ENCODE results near the gene SUCLA2. TPM values are rescaled to one million over a fixed set of nuclear protein-coding genes. Genes with fewer than 3 reads are reported as not detected.
"Not testable (repeated sequence)": the region's sequence is repeated elsewhere in the genome, so short reads cannot be mapped to it uniquely, and the experiment has no call there.

SUCLA2 gene
- total RNA-seq, 5 donors from 2014 or later (not counting 1 experiment from before 2014, with no cell fraction given): 22.7 to 31.2 (median 29.4) TPM

GRCh38 chr13:47955836-47956235 is 45.2 kb downstream of the SUCLA2 start:
- Histone ChIP-seq H3K27ac (ENCODE audit: low read length) (no peak overlapping the region), H3K4me1 (ENCODE audit: control insufficient read depth in 1 of 2, extremely low read depth in 1 of 2, insufficient read depth in 2 of 2, low read length in 2 of 2) (no peaks in the 10 kb centered on the region), H3K9me3 (peaks cover 8% of the 10 kb centered on the region), H3K36me3 (ENCODE audit: control insufficient read depth in 2 of 2, extremely low read depth in 1 of 2, insufficient read depth in 1 of 2, low read length in 1 of 2) (peaks cover 7 to 44% of the 10 kb centered on the region in 2 donors), H3K4me3 (ENCODE audit: control insufficient read depth in 1 of 2, extremely low read depth in 1 of 2, low read length in 1 of 2) (no peak overlapping the region), H3K27me3 (replicated peaks in 1 of 2; ENCODE audit: control insufficient read depth in 2 of 2, extremely low read depth in 1 of 2, insufficient read depth in 2 of 2, low read length in 1 of 2) (no peaks in the 10 kb centered on the region)
- no CpG with 5 or more reads among the region's 2 CpGs for WGBS (ENCODE audit: insufficient coverage)
- Mint-ChIP-seq H3K4me1 (peaks cover 0 to 6% (median 0%) of the 10 kb centered on the region in 3 donors), H3K27me3 (no peaks in the 10 kb centered on the region), H3K27ac (no peak overlapping the region), H3K9me3 (peaks cover 4 to 36% (median 24%) of the 10 kb centered on the region in 3 donors), H3K36me3 (peaks cover 90% of the 10 kb centered on the region), H3K4me3 (no peak overlapping the region)
- ChIA-PET POLR2A (no interaction called here), CTCF (no interaction called here)
- no peak for ATAC-seq (replicated peaks in 1 of 4)
- no peak for DNase-seq

- no peak for ATAC-seq (replicated peaks in 1 of 4)
- H3K36me3 ChIP-seq (ENCODE audit: control insufficient read depth in 2 of 2, extremely low read depth in 1 of 2, insufficient read depth in 1 of 2, low read length in 1 of 2): peaks cover 10 to 39% of the 10 kb centered on the region in 2 donors
- H3K27ac Mint-ChIP-seq: no peak overlapping the region
These were observed 51.3 kb downstream of the SUCLA2 start for GRCh38 chr13:47949799-47950198.

GRCh38 chr13:47945738-47946137 is 55.3 kb downstream of the SUCLA2 start:
- Mint-ChIP-seq H3K27me3 (no peaks in the 10 kb centered on the region), H3K4me1 (no peaks in the 10 kb centered on the region), H3K36me3 (peaks cover 63% of the 10 kb centered on the region), H3K4me3 (no peak overlapping the region), H3K9me3 (no peaks in the 10 kb centered on the region), H3K27ac (no peak overlapping the region)
- Histone ChIP-seq H3K36me3 (ENCODE audit: control insufficient read depth in 2 of 2, extremely low read depth in 1 of 2, insufficient read depth in 1 of 2, low read length in 1 of 2) (peaks cover 8 to 38% of the 10 kb centered on the region in 2 donors), H3K4me3 (ENCODE audit: control insufficient read depth in 1 of 2, extremely low read depth in 1 of 2, low read length in 1 of 2) (no peak overlapping the region), H3K9me3 (no peaks in the 10 kb centered on the region), H3K27me3 (replicated peaks in 1 of 2; ENCODE audit: control insufficient read depth in 2 of 2, extremely low read depth in 1 of 2, insufficient read depth in 2 of 2, low read length in 1 of 2) (no peaks in the 10 kb centered on the region), H3K4me1 (ENCODE audit: control insufficient read depth in 1 of 2, extremely low read depth in 1 of 2, insufficient read depth in 2 of 2, low read length in 2 of 2) (no peaks in the 10 kb centered on the region), H3K27ac (ENCODE audit: low read length) (no peak overlapping the region)
- ATAC-seq (replicated peaks in 1 of 4) (no peak), DNase-seq (no peak)
- CTCF ChIA-PET: interaction anchor here in 1 of 2 donors (0.6 to 1.2 kb wide), 2 partner anchors 87 to 1443 kb away, joined by 4 to 8 read pairs; no protein-coding TSS in a partner anchor
- POLR2A ChIA-PET: interaction anchor here in 1 of 2 donors (0.6 kb wide), 1 partner anchor 9 kb away, joined by 4 read pairs; no protein-coding TSS in a partner anchor
- WGBS (ENCODE audit: insufficient coverage): 100% methylated on average over 2 of the region's 2 CpGs

More at GRCh38 chr13:47949799-47950198, 51.3 kb downstream of the SUCLA2 start:
- Mint-ChIP-seq H3K36me3 (peaks cover 72% of the 10 kb centered on the region), H3K9me3 (no peaks in the 10 kb centered on the region), H3K4me1 (peaks cover 0 to 6% (median 0%) of the 10 kb centered on the region in 3 donors), H3K27me3 (no peaks in the 10 kb centered on the region), H3K4me3 (no peak overlapping the region)
- CTCF ChIA-PET: no interaction called here
- WGBS (ENCODE audit: insufficient coverage): no CpG with 5 or more reads among the region's 2 CpGs
- no peaks in the 10 kb centered on the region for H3K9me3 ChIP-seq
- no peaks in the 10 kb centered on the region for H3K4me1 ChIP-seq (ENCODE audit: control insufficient read depth in 1 of 2, extremely low read depth in 1 of 2, insufficient read depth in 2 of 2, low read length in 2 of 2)
- no peak overlapping the region for H3K4me3 ChIP-seq (ENCODE audit: control insufficient read depth in 1 of 2, extremely low read depth in 1 of 2, low read length in 1 of 2)
- no peak overlapping the region for H3K27ac ChIP-seq (ENCODE audit: low read length)
- no peak for DNase-seq
- POLR2A ChIA-PET: no interaction called here
- H3K27me3 ChIP-seq (replicated peaks in 1 of 2; ENCODE audit: control insufficient read depth in 2 of 2, extremely low read depth in 1 of 2, insufficient read depth in 2 of 2, low read length in 1 of 2): no peaks in the 10 kb centered on the region

- ATAC-seq (replicated peaks in 1 of 4); H3K27ac Mint-ChIP-seq; H3K27me3 ChIP-seq (replicated peaks in 1 of 2; ENCODE audit: control insufficient read depth in 2 of 2, extremely low read depth in 1 of 2, insufficient read depth in 2 of 2, low read length in 1 of 2); H3K4me1 Mint-ChIP-seq; H3K4me1 ChIP-seq (ENCODE audit: control insufficient read depth in 1 of 2, extremely low read depth in 1 of 2, insufficient read depth in 2 of 2, low read length in 2 of 2); H3K4me3 ChIP-seq (ENCODE audit: control insufficient read depth in 1 of 2, extremely low read depth in 1 of 2, low read length in 1 of 2); H3K4me3 Mint-ChIP-seq; POLR2A ChIA-PET; DNase-seq; H3K9me3 Mint-ChIP-seq; H3K9me3 ChIP-seq; H3K27ac ChIP-seq (ENCODE audit: low read length); H3K27me3 Mint-ChIP-seq: not testable (repeated sequence)
- no CpG with 5 or more reads among the region's 4 CpGs for WGBS (ENCODE audit: insufficient coverage)
- peaks cover 7 to 33% of the 10 kb centered on the region in 2 donors for H3K36me3 ChIP-seq (ENCODE audit: control insufficient read depth in 2 of 2, extremely low read depth in 1 of 2, insufficient read depth in 1 of 2, low read length in 1 of 2)
- CTCF ChIA-PET: interaction anchor here in 1 of 2 donors (0.6 to 1.2 kb wide), 2 partner anchors 87 to 1443 kb away, joined by 4 to 8 read pairs; no protein-coding TSS in a partner anchor
- peaks cover 57% of the 10 kb centered on the region for H3K36me3 Mint-ChIP-seq
These were observed 55.9 kb downstream of the SUCLA2 start for GRCh38 chr13:47945146-47945545.

GRCh38 chr13:47934371-47934770 is 66.7 kb downstream of the SUCLA2 start:
- H3K27ac Mint-ChIP-seq: no peak overlapping the region
- no peaks in the 10 kb centered on the region for H3K4me1 ChIP-seq (ENCODE audit: control insufficient read depth in 1 of 2, extremely low read depth in 1 of 2, insufficient read depth in 2 of 2, low read length in 2 of 2)

GRCh38 chr13:47932950-47933923 is 67.8 kb downstream of the SUCLA2 start:
- Mint-ChIP-seq H3K27me3 (no peaks in the 10 kb centered on the region), H3K9me3 (peaks cover 0 to 4% (median 0%) of the 10 kb centered on the region in 3 donors), H3K4me3 (no peak overlapping the region), H3K27ac (no peak overlapping the region), H3K36me3 (peaks cover 16% of the 10 kb centered on the region), H3K4me1 (no peaks in the 10 kb centered on the region)
- no peak for DNase-seq
- H3K36me3 ChIP-seq (ENCODE audit: control insufficient read depth in 2 of 2, extremely low read depth in 1 of 2, insufficient read depth in 1 of 2, low read length in 1 of 2): peaks cover 0 to 2% of the 10 kb centered on the region in 2 donors
- ChIA-PET POLR2A (no interaction called here), CTCF (no interaction called here)
- WGBS (ENCODE audit: insufficient coverage): 60% methylated on average over 2 of the region's 5 CpGs
- no peak overlapping the region for H3K27ac ChIP-seq (ENCODE audit: low read length)
- no peaks in the 10 kb centered on the region for H3K9me3 ChIP-seq
- no peaks in the 10 kb centered on the region for H3K4me1 ChIP-seq (ENCODE audit: control insufficient read depth in 1 of 2, extremely low read depth in 1 of 2, insufficient read depth in 2 of 2, low read length in 2 of 2)
- H3K27me3 ChIP-seq (replicated peaks in 1 of 2; ENCODE audit: control insufficient read depth in 2 of 2, extremely low read depth in 1 of 2, insufficient read depth in 2 of 2, low read length in 1 of 2): no peaks in the 10 kb centered on the region
- no peak overlapping the region for H3K4me3 ChIP-seq (ENCODE audit: control insufficient read depth in 1 of 2, extremely low read depth in 1 of 2, low read length in 1 of 2)
- ATAC-seq (replicated peaks in 1 of 4): no peak

More at GRCh38 chr13:47934371-47934770, 66.7 kb downstream of the SUCLA2 start:
- ChIA-PET CTCF (no interaction called here), POLR2A (no interaction called here)
- H3K9me3 ChIP-seq: no peaks in the 10 kb centered on the region
- no peak overlapping the region for H3K4me3 Mint-ChIP-seq
- H3K36me3 ChIP-seq (ENCODE audit: control insufficient read depth in 2 of 2, extremely low read depth in 1 of 2, insufficient read depth in 1 of 2, low read length in 1 of 2): peaks cover 0 to 6% of the 10 kb centered on the region in 2 donors
- no peak for DNase-seq
- H3K4me3 ChIP-seq (ENCODE audit: control insufficient read depth in 1 of 2, extremely low read depth in 1 of 2, low read length in 1 of 2): no peak overlapping the region
- H3K9me3 Mint-ChIP-seq: peaks cover 0 to 4% (median 0%) of the 10 kb centered on the region in 3 donors
- H3K27me3 ChIP-seq (replicated peaks in 1 of 2; ENCODE audit: control insufficient read depth in 2 of 2, extremely low read depth in 1 of 2, insufficient read depth in 2 of 2, low read length in 1 of 2): no peaks in the 10 kb centered on the region
- no peak for ATAC-seq (replicated peaks in 1 of 4)
- 89% methylated on average over 4 of the region's 5 CpGs for WGBS (ENCODE audit: insufficient coverage)
- H3K27ac ChIP-seq (ENCODE audit: low read length): no peak overlapping the region
- no peaks in the 10 kb centered on the region for H3K27me3 Mint-ChIP-seq
- H3K36me3 Mint-ChIP-seq: peaks cover 26% of the 10 kb centered on the region
- H3K4me1 Mint-ChIP-seq: no peaks in the 10 kb centered on the region
